Astrocyte (in vitro differentiated cells and primary cell): Measurements from ENCODE around the gene PKHD1.

Source experiments
- CTCF ChIP-seq: IDR thresholded peaks from 2 replicates; pipeline ENCODE4 v1.5.1; 2011; ENCODE audit warnings: low read depth, mild to moderate bottlenecking, inconsistent platforms, low read length, moderate library complexity; ENCODE audit not compliant: insufficient read depth
- EZH2 ChIP-seq: IDR thresholded peaks from 2 replicates; pipeline ENCODE4 v1.6.1; 2012; ENCODE audit warnings: mild to moderate bottlenecking, low read length, inconsistent platforms; ENCODE audit not compliant: insufficient read depth

- no peak for TF ChIP-seq CTCF
- no peak for TF ChIP-seq EZH2
Observed at GRCh38 chr6:51992876-51993275, 94.5 kb downstream of the PKHD1 start.
